NT2/D1 (cell line): Measurements from ENCODE around the gene CNTD1.

ENCODE experiments used
- YY1 ChIP-seq: IDR thresholded peaks from 2 replicates; pipeline ENCODE4 v1.6.1; 2011; ENCODE audit not compliant: insufficient read length, insufficient read depth
- ZNF274 ChIP-seq: IDR thresholded peaks from 2 replicates; pipeline ENCODE4 v1.6.1; 2011; ENCODE audit warnings: mild to moderate bottlenecking, low read depth, low read length

DNA sequence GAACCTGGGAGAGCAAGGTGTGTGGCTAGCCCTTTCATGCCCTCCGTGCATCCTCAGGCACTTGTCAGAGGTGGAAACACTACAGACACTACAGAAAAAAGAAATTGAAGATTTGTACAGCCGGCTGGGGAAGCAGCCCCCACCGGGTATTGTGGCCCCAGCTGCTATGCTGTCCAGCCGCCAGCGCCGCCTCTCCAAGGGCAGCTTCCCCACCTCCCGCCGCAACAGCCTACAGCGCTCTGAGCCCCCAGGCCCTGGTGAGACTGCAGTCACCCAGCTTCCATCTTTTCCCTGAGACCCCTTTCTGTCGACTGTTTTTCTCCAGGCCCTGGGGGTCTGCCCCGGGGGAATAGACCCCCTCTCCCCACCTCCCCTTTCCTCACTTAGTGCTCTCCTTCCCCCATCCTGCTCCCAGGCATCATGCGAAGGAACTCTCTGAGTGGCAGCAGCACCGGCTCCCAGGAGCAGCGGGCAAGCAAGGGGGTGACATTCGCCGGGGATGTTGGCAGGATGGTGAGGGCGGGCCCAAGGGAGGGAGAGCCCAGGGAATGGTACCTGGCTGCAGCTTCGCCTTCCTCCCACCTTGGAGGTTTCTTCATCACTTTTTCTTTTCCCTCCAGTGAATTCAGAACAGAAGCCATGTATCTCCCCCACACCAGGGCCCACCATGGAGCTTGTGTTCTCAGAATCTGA is 2.4 kb upstream of the CNTD1 start:
- TF ChIP-seq YY1 (no peak), ZNF274 (no peak)
